Effector memory CD8-positive, alpha-beta T cell (primary cell): Measurements from ENCODE around the gene RPGRIP1.
A peak's percentile ranks its signal among the peaks of the same experiment; 100 is the strongest.
"Not testable (repeated sequence)": the region's sequence is repeated elsewhere in the genome, so short reads cannot be mapped to it uniquely, and the experiment has no call there.

Experiments
- ATAC-seq: fragments of 150-1000 bp; cut with Tn5 transposase; replicated peaks from 2 replicates; pipeline ENCODE4 v1.10.0; 2021; ENCODE audit warnings: mild to moderate bottlenecking, moderate library complexity
- DNase-seq, 3 experiments: peaks; one replicate each; pipeline ENCODE4 v3.0.0; 2021
- H3K27ac Mint-ChIP-seq, 2 donors: one replicate each; pipeline ENCODE4 v1.8.0; 2022; ENCODE audit warnings: mild to moderate bottlenecking in 2 of 2, mixed read lengths in 2 of 2, moderate library complexity in 2 of 2
- H3K27me3 Mint-ChIP-seq, 2 donors: one replicate each; pipeline ENCODE4 v1.8.0; 2022; ENCODE audit warnings: mixed read lengths in 2 of 2
- H3K36me3 Mint-ChIP-seq: one replicate; pipeline ENCODE4 v1.8.0; 2022; ENCODE audit warnings: mild to moderate bottlenecking, moderate library complexity, mixed read lengths; ENCODE audit not compliant: insufficient read depth
- H3K4me1 Mint-ChIP-seq, 2 donors: one replicate each; pipeline ENCODE4 v1.8.0; 2022; ENCODE audit warnings: low read depth in 2 of 2, mixed read lengths in 2 of 2
- H3K4me3 Mint-ChIP-seq, 2 donors: one replicate each; pipeline ENCODE4 v1.8.0; 2022; ENCODE audit warnings: mild to moderate bottlenecking in 2 of 2, mixed read lengths in 2 of 2, moderate library complexity in 2 of 2
- H3K9me3 Mint-ChIP-seq, 2 donors: one replicate each; pipeline ENCODE4 v1.8.0; 2022; ENCODE audit warnings: mixed read lengths in 2 of 2

Gene RPGRIP1

GRCh38 chr14:21298358-21298757, 18.5 kb downstream of the RPGRIP1 start:
- Mint-ChIP-seq H3K4me1 (peaks cover 0 to 6% of the 10 kb centered on the region in 2 donors), H3K27ac (no peak overlapping the region), H3K9me3 (no peaks in the 10 kb centered on the region), H3K4me3 (no peak overlapping the region), H3K36me3 (peaks cover 4% of the 10 kb centered on the region), H3K27me3 (peaks cover 0 to 12% of the 10 kb centered on the region in 2 donors)
- DNase-seq (no peak), ATAC-seq (no peak)

GRCh38 chr14:21299562-21300130, 19.8 kb downstream of the RPGRIP1 start:
- H3K4me3 Mint-ChIP-seq, result no peak overlapping the region
- ATAC-seq (no peak), DNase-seq (no peak)
- no peak overlapping the region for H3K27ac Mint-ChIP-seq
- H3K9me3 Mint-ChIP-seq, result no peaks in the 10 kb centered on the region
- peaks cover 4% of the 10 kb centered on the region for H3K36me3 Mint-ChIP-seq
- peaks cover 0 to 6% of the 10 kb centered on the region in 2 donors for H3K4me1 Mint-ChIP-seq
- H3K27me3 Mint-ChIP-seq, result peaks cover 0 to 12% of the 10 kb centered on the region in 2 donors

GRCh38 chr14:21300892-21301291, 21.0 kb downstream of the RPGRIP1 start:
- Mint-ChIP-seq H3K27ac (no peak overlapping the region), H3K4me3 (peak overlapping the region; percentile 41 to 69), H3K36me3 (peaks cover 3% of the 10 kb centered on the region), H3K4me1 (peaks cover 0 to 7% of the 10 kb centered on the region in 2 donors), H3K27me3 (peaks cover 0 to 12% of the 10 kb centered on the region in 2 donors), H3K9me3 (no peaks in the 10 kb centered on the region)
- ATAC-seq (peak; percentile 76), DNase-seq (peak; percentile 7 to 23 (median 18))

- DNase-seq (no peak), ATAC-seq (no peak)
- H3K36me3 Mint-ChIP-seq, result no peaks in the 10 kb centered on the region
- H3K27ac Mint-ChIP-seq, result no peak overlapping the region
- H3K4me1 Mint-ChIP-seq, result peaks cover 0 to 7% of the 10 kb centered on the region in 2 donors
- H3K27me3 Mint-ChIP-seq, result peaks cover 0 to 12% of the 10 kb centered on the region in 2 donors
- H3K4me3 Mint-ChIP-seq, result peak overlapping the region in 1 of 2 donors; percentile 28
- H3K9me3 Mint-ChIP-seq, result no peaks in the 10 kb centered on the region
Measured at GRCh38 chr14:21302013-21302835, 22.3 kb downstream of the RPGRIP1 start.

- not testable (repeated sequence) for H3K27ac Mint-ChIP-seq, H3K4me1 Mint-ChIP-seq, DNase-seq, ATAC-seq, H3K36me3 Mint-ChIP-seq, H3K4me3 Mint-ChIP-seq, H3K9me3 Mint-ChIP-seq, H3K27me3 Mint-ChIP-seq
Measured at GRCh38 chr14:21302836-21303140, 22.9 kb downstream of the RPGRIP1 start.

- Mint-ChIP-seq H3K9me3 (no peaks in the 10 kb centered on the region), H3K27me3 (peaks cover 0 to 5% of the 10 kb centered on the region in 2 donors), H3K4me1 (peaks cover 11 to 15% of the 10 kb centered on the region in 2 donors), H3K4me3 (no peak overlapping the region), H3K36me3 (peaks cover 5% of the 10 kb centered on the region), H3K27ac (no peak overlapping the region)
- ATAC-seq (no peak), DNase-seq (no peak)
Measured at GRCh38 chr14:21307637-21308036, 27.8 kb downstream of the RPGRIP1 start.

- ATAC-seq, result no peak
- Mint-ChIP-seq H3K36me3 (peaks cover 5% of the 10 kb centered on the region), H3K27ac (peak overlapping the region; percentile 47 to 81)
Measured at GRCh38 chr14:21308132-21308478, 28.2 kb downstream of the RPGRIP1 start.

GRCh38 chr14:21308479-21309237, 28.8 kb downstream of the RPGRIP1 start:
- Mint-ChIP-seq H3K9me3 (no peaks in the 10 kb centered on the region), H3K27me3 (peaks cover 7 to 16% of the 10 kb centered on the region in 2 donors), H3K27ac (peak overlapping the region; percentile 47 to 81), H3K4me1 (peaks cover 11 to 15% of the 10 kb centered on the region in 2 donors), H3K4me3 (peak overlapping the region; percentile 65 to 75), H3K36me3 (peaks cover 5% of the 10 kb centered on the region)
- DNase-seq, result peak; percentile 45 to 66 (median 66)
- ATAC-seq, result peak; percentile 89

More at GRCh38 chr14:21308132-21308478, 28.2 kb downstream of the RPGRIP1 start:
- peak overlapping the region; percentile 65 to 75 for H3K4me3 Mint-ChIP-seq
- no peaks in the 10 kb centered on the region for H3K9me3 Mint-ChIP-seq
- H3K27me3 Mint-ChIP-seq, result peaks cover 2 to 10% of the 10 kb centered on the region in 2 donors
- H3K4me1 Mint-ChIP-seq, result peaks cover 11 to 15% of the 10 kb centered on the region in 2 donors
- DNase-seq, result no peak

- H3K4me1 Mint-ChIP-seq, result peaks cover 11 to 15% of the 10 kb centered on the region in 2 donors
- DNase-seq (no peak), ATAC-seq (no peak)
- no peaks in the 10 kb centered on the region for H3K9me3 Mint-ChIP-seq
- peak overlapping the region; percentile 47 to 81 for H3K27ac Mint-ChIP-seq
- H3K27me3 Mint-ChIP-seq, result peaks cover 7 to 16% of the 10 kb centered on the region in 2 donors
- peak overlapping the region; percentile 65 to 75 for H3K4me3 Mint-ChIP-seq
- peaks cover 5% of the 10 kb centered on the region for H3K36me3 Mint-ChIP-seq
Measured at GRCh38 chr14:21309238-21309636, 29.4 kb downstream of the RPGRIP1 start.

- Mint-ChIP-seq H3K4me3 (no peak overlapping the region), H3K27me3 (peaks cover 7 to 16% of the 10 kb centered on the region in 2 donors), H3K4me1 (peaks cover 11 to 15% of the 10 kb centered on the region in 2 donors), H3K36me3 (peaks cover 5% of the 10 kb centered on the region), H3K9me3 (no peaks in the 10 kb centered on the region), H3K27ac (no peak overlapping the region)
- ATAC-seq, result no peak
- no peak for DNase-seq
Measured at GRCh38 chr14:21309956-21310355, 30.1 kb downstream of the RPGRIP1 start.

GRCh38 chr14:21311614-21312013, 31.7 kb downstream of the RPGRIP1 start:
- Mint-ChIP-seq H3K36me3 (peaks cover 5% of the 10 kb centered on the region), H3K27me3 (peaks cover 7 to 16% of the 10 kb centered on the region in 2 donors), H3K27ac (no peak overlapping the region), H3K4me3 (no peak overlapping the region), H3K9me3 (no peaks in the 10 kb centered on the region), H3K4me1 (peaks cover 9 to 15% of the 10 kb centered on the region in 2 donors)
- DNase-seq, result no peak
- no peak for ATAC-seq

GRCh38 chr14:21313512-21313911, 33.6 kb downstream of the RPGRIP1 start:
- H3K4me3 Mint-ChIP-seq, result no peak overlapping the region
- ATAC-seq, result no peak
- H3K27me3 Mint-ChIP-seq, result peaks cover 7 to 16% of the 10 kb centered on the region in 2 donors
- H3K36me3 Mint-ChIP-seq, result peaks cover 5% of the 10 kb centered on the region
- no peaks in the 10 kb centered on the region for H3K9me3 Mint-ChIP-seq
- no peak for DNase-seq
- H3K4me1 Mint-ChIP-seq, result peaks cover 6 to 9% of the 10 kb centered on the region in 2 donors
- H3K27ac Mint-ChIP-seq, result no peak overlapping the region

GRCh38 chr14:21317398-21317797, 37.5 kb downstream of the RPGRIP1 start:
- H3K27ac Mint-ChIP-seq, result no peak overlapping the region
- no peaks in the 10 kb centered on the region for H3K9me3 Mint-ChIP-seq
- peaks cover 0 to 6% of the 10 kb centered on the region in 2 donors for H3K4me1 Mint-ChIP-seq
- ATAC-seq, result no peak
- no peaks in the 10 kb centered on the region for H3K36me3 Mint-ChIP-seq
- DNase-seq, result no peak
- H3K27me3 Mint-ChIP-seq, result peaks cover 23 to 27% of the 10 kb centered on the region in 2 donors
- no peak overlapping the region for H3K4me3 Mint-ChIP-seq
